Neural progenitor cell (in vitro differentiated cells): ENCODE data around the gene MAPK10.

Experiments
- CTCF ChIP-seq: fragments of 200-600 bp; sonication (generic); IDR thresholded peaks from 2 replicates; pipeline ENCODE4 v1.5.1; 2017; ENCODE audit warnings: antibody characterized with exemption, mild to moderate bottlenecking
- EZH2 ChIP-seq: fragments of 200-600 bp; sonication (generic); IDR thresholded peaks from 2 replicates; pipeline ENCODE4 v1.6.1; 2017; ENCODE audit warnings: antibody characterized with exemption, mild to moderate bottlenecking, moderate library complexity
- EZH2phosphoT487 ChIP-seq: fragments of 200-600 bp; sonication (generic); IDR thresholded peaks from 2 replicates; pipeline ENCODE4 v1.6.1; 2017; ENCODE audit warnings: antibody characterized with exemption

- no peak for TF ChIP-seq CTCF
- TF ChIP-seq EZH2: no peak
- no peak for TF ChIP-seq EZH2phosphoT487
These were observed 333.1 kb downstream of the MAPK10 start for GRCh38 chr4:86026720-86027119.
